HCT116 (cell line): Measurements from ENCODE around the gene GALT. TPM values are rescaled to one million over a fixed set of nuclear protein-coding genes. Genes with fewer than 3 reads are reported as not detected.

ENCODE experiments used
- ATAC-seq: fragments of 200-7000 bp; cut with Tn5 transposase; 2 replicates; pipeline ENCODE4 v1.9.1; 2020; ENCODE audit warnings: mild to moderate bottlenecking, moderate library complexity
- BruUV-seq: library from RNA; stranded (reverse); fragments of 400-500 nt; replicated peaks from 2 replicates; lab custom pipeline; 2021; lab: Mats Ljungman, UMichigan
- CTCF ChIA-PET: fragments of 300-600 bp; sonication (Branson Sonifier 250); formaldehyde crosslinking; loops from one replicate; lab custom pipeline; 2021; ENCODE audit warnings: antibody characterized with exemption; lab: Charles Lee
- POLR2A ChIA-PET: fragments of 300-600, 350-600 bp; sonication (Branson Sonifier 250); formaldehyde crosslinking; loops from one replicate; lab custom pipeline; 2021; ENCODE audit warnings: antibody characterized with exemption; lab: Charles Lee
- RAD21 ChIA-PET, 2 experiments: fragments of 300-600 bp; sonication (Branson Sonifier 250); formaldehyde crosslinking; loops; one replicate each; lab custom pipeline; 2023; ENCODE audit warnings: low total read pairs in 2 of 2; ENCODE audit not compliant: uncharacterized antibody in 2 of 2, unreplicated experiment in 2 of 2, low non-redundant PET in 1 of 2; lab: Charles Lee
- DNase-seq: peaks from one replicate; pipeline ENCODE4 v3.0.0-alpha.2; 2010; ENCODE audit warnings: low read depth, low spot score
- H2AFZ ChIP-seq: fragments of 200-600 bp; shearing (Covaris generic), sonication (generic); 2 replicates; pipeline ENCODE4 v1.6.1; 2017; ENCODE audit warnings: low read depth, mixed run types, mixed read lengths, antibody characterized with exemption, low read length; ENCODE audit not compliant: poor library complexity, severe bottlenecking
- H3K27ac ChIP-seq: 2 replicates; pipeline ENCODE4 v1.5.1; 2012; ENCODE audit warnings: low read depth, low read length
- H3K27me3 ChIP-seq: fragments of 200-600 bp; sonication (generic); 2 replicates; pipeline ENCODE4 v1.6.1; 2016; ENCODE audit warnings: mixed run types, low read length, mixed read lengths; ENCODE audit not compliant: insufficient read depth
- H3K36me3 ChIP-seq, 2 experiments: fragments of 200-500 bp in 1 of 2; fragments of 200-600 bp in 1 of 2; sonication (Bioruptor generic) in 1 of 2; sonication (generic) in 1 of 2; 2 replicates each; pipeline versions ENCODE4 v1.5.1 to v1.6.1; 2014 to 2016; ENCODE audit warnings: low read length in 2 of 2, inconsistent platforms in 1 of 2, mixed read lengths in 1 of 2, mixed run types in 1 of 2; ENCODE audit not compliant: insufficient read depth in 2 of 2, control insufficient read depth in 1 of 2
- H3K4me1 ChIP-seq, 2 experiments: fragments of 200-600 bp in 1 of 2; sonication (generic) in 1 of 2; 2 replicates each; pipeline versions ENCODE4 v1.5.1 to v1.6.1; 2012 to 2017; ENCODE audit warnings: low read length in 2 of 2, inconsistent platforms in 1 of 2, mild to moderate bottlenecking in 1 of 2, mixed read lengths in 1 of 2, mixed run types in 1 of 2, moderate library complexity in 1 of 2; ENCODE audit not compliant: insufficient read depth in 2 of 2, control insufficient read depth in 1 of 2
- H3K4me2 ChIP-seq: fragments of 200-600 bp; sonication (generic); 2 replicates; pipeline ENCODE4 v1.6.1; 2017; ENCODE audit warnings: mixed run types, low read length, mixed read lengths
- H3K4me3 ChIP-seq, 2 experiments: fragments of 200-600 bp in 1 of 2; sonication (generic) in 1 of 2; replicated peaks in 1 of 2; 2 replicates each; pipeline ENCODE4 v1.5.1; 2011 to 2016; ENCODE audit warnings: low read length in 2 of 2, control low read depth in 1 of 2, low read depth in 1 of 2, mild to moderate bottlenecking in 1 of 2, mixed read lengths in 1 of 2, mixed run types in 1 of 2
- H3K79me2 ChIP-seq: fragments of 200-600 bp; sonication (generic); 2 replicates; pipeline ENCODE4 v1.6.1; 2017; ENCODE audit warnings: mild to moderate bottlenecking, mixed run types, low read length, moderate library complexity, mixed read lengths; ENCODE audit not compliant: insufficient read depth
- H3K9ac ChIP-seq: fragments of 200-600 bp; sonication (generic); 2 replicates; pipeline ENCODE4 v1.6.1; 2016; ENCODE audit warnings: low read length, mixed read lengths
- H3K9me2 ChIP-seq: fragments of 200-600 bp; sonication (generic), shearing (Covaris generic); 2 replicates; pipeline ENCODE4 v1.6.1; 2017; ENCODE audit warnings: mixed run types, mild to moderate bottlenecking, moderate library complexity; ENCODE audit not compliant: insufficient read depth
- H3K9me3 ChIP-seq, 2 experiments: fragments of 200-500 bp in 1 of 2; fragments of 200-600 bp in 1 of 2; sonication (Bioruptor generic) in 1 of 2; sonication (generic) in 1 of 2; 2 replicates each; pipeline ENCODE4 v1.6.1; 2014 to 2017; ENCODE audit warnings: low read length in 2 of 2, mixed read lengths in 2 of 2, inconsistent platforms in 1 of 2, low read depth in 1 of 2, mild to moderate bottlenecking in 1 of 2, mixed run types in 1 of 2, moderate library complexity in 1 of 2; ENCODE audit not compliant: control insufficient read depth in 1 of 2, insufficient read depth in 1 of 2
- H4K20me1 ChIP-seq: fragments of 200-600 bp; sonication (generic), shearing (Covaris generic); 2 replicates; pipeline ENCODE4 v1.6.1; 2017; ENCODE audit warnings: mixed run types, mild to moderate bottlenecking, moderate library complexity; ENCODE audit not compliant: insufficient read depth
- ATF3 ChIP-seq: IDR thresholded peaks from 2 replicates; pipeline ENCODE4 v1.6.1; 2012
- CBX3 ChIP-seq: IDR thresholded peaks from 2 replicates; pipeline ENCODE4 v1.6.1; 2012; ENCODE audit warnings: low read depth
- EGR1 ChIP-seq: IDR thresholded peaks from 2 replicates; pipeline ENCODE4 v1.6.1; 2012; ENCODE audit warnings: low read depth
- ELF1 ChIP-seq: IDR thresholded peaks from 2 replicates; pipeline ENCODE4 v1.6.1; 2012; ENCODE audit warnings: low read depth, borderline replicate concordance
- EZH2 ChIP-seq: fragments of 200-600 bp; sonication (generic); IDR thresholded peaks from 2 replicates; pipeline ENCODE4 v1.6.1; 2017; ENCODE audit warnings: antibody characterized with exemption, mixed run types
- FOSL1 ChIP-seq: IDR thresholded peaks from 2 replicates; pipeline ENCODE4 v1.6.1; 2012; ENCODE audit warnings: low read depth
- JUND ChIP-seq: IDR thresholded peaks from 2 replicates; pipeline ENCODE4 v1.6.1; 2012
- MAX ChIP-seq: IDR thresholded peaks from 2 replicates; pipeline ENCODE4 v1.6.1; 2012
- POLR2A ChIP-seq: IDR thresholded peaks from 2 replicates; pipeline ENCODE4 v1.7.0; 2011; ENCODE audit warnings: borderline replicate concordance; ENCODE audit not compliant: insufficient read depth, insufficient read length; ENCODE audit errors: extremely low read depth
- POLR2AphosphoS5 ChIP-seq: IDR thresholded peaks from 2 replicates; pipeline ENCODE4 v1.6.1; 2011; ENCODE audit warnings: mild to moderate bottlenecking, low read depth, low read length, moderate library complexity
- RAD21 ChIP-seq: IDR thresholded peaks from 2 replicates; pipeline ENCODE4 v1.6.1; 2012; ENCODE audit warnings: low read depth, mild to moderate bottlenecking
- REST ChIP-seq: IDR thresholded peaks from 2 replicates; pipeline ENCODE4 v1.6.1; 2012; ENCODE audit warnings: low read depth
- SP1 ChIP-seq: IDR thresholded peaks from 2 replicates; pipeline ENCODE4 v1.6.1; 2012; ENCODE audit warnings: low read depth
- SRF ChIP-seq: IDR thresholded peaks from 2 replicates; pipeline ENCODE4 v1.6.1; 2012; ENCODE audit warnings: low read depth
- TCF7L2 ChIP-seq: IDR thresholded peaks from 2 replicates; pipeline ENCODE4 v1.7.0; 2011; ENCODE audit warnings: borderline replicate concordance, inconsistent platforms; ENCODE audit not compliant: insufficient read depth, insufficient read length; ENCODE audit errors: extremely low read depth
- YY1 ChIP-seq: IDR thresholded peaks from 2 replicates; pipeline ENCODE4 v1.6.1; 2011; ENCODE audit warnings: low read length, low read depth, moderate library complexity, mild to moderate bottlenecking; ENCODE audit not compliant: insufficient replicate concordance; ENCODE audit errors: extremely low read depth
- ZBTB33 ChIP-seq: IDR thresholded peaks from 2 replicates; pipeline ENCODE4 v1.6.1; 2011; ENCODE audit warnings: mild to moderate bottlenecking, low read length, moderate library complexity; ENCODE audit not compliant: insufficient replicate concordance; ENCODE audit errors: extremely low read depth
- ZFX ChIP-seq: fragments of 450-650 bp; IDR thresholded peaks from 2 replicates; pipeline ENCODE4 v1.6.1; 2017
- ZNF274 ChIP-seq: fragments of 200-500 bp; sonication (Bioruptor generic); IDR thresholded peaks from 2 replicates; pipeline ENCODE4 v1.6.1; 2014; ENCODE audit warnings: mild to moderate bottlenecking, low read depth, low read length, inconsistent platforms
- intact Hi-C: fragments of 100-400 bp; cut with micrococcal nuclease; formaldehyde crosslinking; loops from 2 replicates; pipeline ENCODE4 v1.10.0; 2022
- total RNA-seq: library from RNA; stranded (reverse); gene quantifications from one replicate; pipeline ENCODE4 v1.2.1, GENCODE V29; 2021; ENCODE audit not compliant: unreplicated experiment

Gene GALT
- total RNA-seq, 1 experiment from 2014 or later, result 28.2 TPM

- no peak overlapping the region for H3K4me3 ChIP-seq
- RAD21 ChIA-PET, result no interaction called here
- intact Hi-C loops, result no loop called here
- POLR2A ChIA-PET, result no interaction called here
- no peaks in the 10 kb centered on the region for H4K20me1 ChIP-seq
- H3K9me2 ChIP-seq, result no peaks in the 10 kb centered on the region
- H3K9ac ChIP-seq, result no peak overlapping the region
- H3K27ac ChIP-seq, result no peak overlapping the region
- H3K79me2 ChIP-seq, result no peaks in the 10 kb centered on the region
- no peak overlapping the region for H2AFZ ChIP-seq
- DNase-seq, result no peak
- no peaks in the 10 kb centered on the region for H3K27me3 ChIP-seq
- H3K4me2 ChIP-seq, result no peak overlapping the region
- no peaks in the 10 kb centered on the region for H3K9me3 ChIP-seq
- peaks cover 9 to 27% of the 10 kb centered on the region in 2 experiments for H3K4me1 ChIP-seq
- no TSS peak for BruUV-seq
- ATAC-seq, result no peak
- CTCF ChIA-PET, result interaction anchor here (0.7 kb wide), 1 partner anchor 8 kb away, joined by 3 read pairs; no protein-coding TSS in a partner anchor
- H3K36me3 ChIP-seq, result no peaks in the 10 kb centered on the region
- TF ChIP-seq ZNF274, result no peak
- TF ChIP-seq YY1, result no peak
- no peak for TF ChIP-seq FOSL1
- TF ChIP-seq TCF7L2, result no peak
- TF ChIP-seq POLR2A, result no peak
- TF ChIP-seq ZFX, result no peak
- no peak for TF ChIP-seq JUND
- no peak for TF ChIP-seq CBX3
- no peak for TF ChIP-seq REST
- TF ChIP-seq POLR2AphosphoS5, result no peak
- TF ChIP-seq MAX, result no peak
- TF ChIP-seq SRF, result no peak
- no peak for TF ChIP-seq ZBTB33
- TF ChIP-seq RAD21, result no peak
- TF ChIP-seq ELF1, result no peak
- no peak for TF ChIP-seq EGR1
- TF ChIP-seq SP1, result no peak
- TF ChIP-seq ATF3, result no peak
- no peak for TF ChIP-seq EZH2
Measured at GRCh38 chr9:34656992-34657391, 10.5 kb downstream of the GALT start.
